Peyer's patch (tissue), 4 donors: Measurements from ENCODE around the gene SGPP2. TPM values are rescaled to one million over a fixed set of nuclear protein-coding genes. Genes with fewer than 3 reads are reported as not detected.

Experiments used
- DNase-seq, 3 donors: peaks; one replicate each; pipeline ENCODE4 v3.0.0-alpha.2; 2017 to 2019
- H3K27ac ChIP-seq, 4 donors: fragments of 200-600 bp; sonication (generic); one replicate each; pipeline ENCODE4 v1.5.1; 2016 to 2019
- H3K27me3 ChIP-seq, 2 donors: fragments of 200-600 bp; sonication (generic); one replicate each; pipeline ENCODE4 v1.5.1; 2019
- H3K36me3 ChIP-seq, 3 donors: fragments of 200-600 bp; sonication (generic); one replicate each; pipeline ENCODE4 v1.5.1; 2016 to 2019
- H3K4me1 ChIP-seq, 4 donors: fragments of 200-600 bp; sonication (generic); one replicate each; pipeline ENCODE4 v1.5.1; 2016 to 2019
- H3K4me3 ChIP-seq, 4 donors: fragments of 200-600 bp; sonication (generic); 1 replicate in 3 of 4; 2 replicates in 1 of 4; pipeline ENCODE4 v1.5.1; 2016 to 2019; ENCODE audit warnings: mild to moderate bottlenecking in 1 of 4
- H3K9me3 ChIP-seq, 4 donors: fragments of 200-600 bp; sonication (generic); one replicate each; pipeline ENCODE4 v1.5.1; 2016 to 2019; ENCODE audit warnings: mild to moderate bottlenecking in 1 of 4
- CTCF ChIP-seq, 6 experiments: fragments of 450-650 bp in 4 of 6; fragments of 200-600 bp in 2 of 6; sonication (generic) in 1 of 6; IDR thresholded peaks; one replicate each; pipeline ENCODE4 v1.5.1; 2017 to 2019; ENCODE audit warnings: antibody characterized with exemption in 6 of 6, mild to moderate bottlenecking in 3 of 6, moderate library complexity in 1 of 6
- POLR2A ChIP-seq, 2 donors: fragments of 450-650 bp; IDR thresholded peaks; one replicate each; pipeline ENCODE4 v1.5.1; 2017; ENCODE audit warnings: antibody characterized with exemption in 2 of 2, mild to moderate bottlenecking in 2 of 2, moderate library complexity in 2 of 2
- total RNA-seq, 4 donors: library from RNA; depleted of rRNA; stranded (reverse); fragments of >200 nt; gene quantifications; one replicate each; pipeline ENCODE4 v1.1.0, GENCODE V29; 2016

The SGPP2 gene
- total RNA-seq = 10 to 100 TPM; 10.7 to 50.3 (median 46.9) TPM

- Histone ChIP-seq H3K27ac (peak within 1 kb of the TSS; percentile 72 to 94 (median 82)), H3K27me3 (no peaks in the 10 kb centered on the region), H3K4me3 (peak within 1 kb of the TSS; percentile 53 to 90 (median 79)), H3K9me3 (no peaks in the 10 kb centered on the region), H3K36me3 (no peaks in the 10 kb centered on the region), H3K4me1 (peaks cover 0 to 6% (median 0%) of the 10 kb centered on the region in 4 donors)
- peak; percentile 42 to 64 for TF ChIP-seq POLR2A (IDR thresholded peaks at IDR 0.05)
- no peak for TF ChIP-seq CTCF (IDR thresholded peaks at IDR 0.05)
- DNase-seq = peak in 2 of 3 donors; percentile 80 to 83
Observed at GRCh38 chr2:222424276-222424728, at the start of gene SGPP2. Gene SGPP2, plus strand, starts transcription at chr2:222424543. Its CDS starts 60 bp downstream, at chr2:222424603.

GRCh38 chr2:222375798-222376197, 48.5 kb upstream of the SGPP2 start:
- Histone ChIP-seq H3K4me3 (no peak overlapping the region), H3K27me3 (no peaks in the 10 kb centered on the region), H3K4me1 (no peaks in the 10 kb centered on the region), H3K9me3 (no peaks in the 10 kb centered on the region), H3K27ac (no peak overlapping the region), H3K36me3 (no peaks in the 10 kb centered on the region)
- no peak for DNase-seq
- TF ChIP-seq POLR2A (IDR thresholded peaks at IDR 0.05) (no peak), CTCF (IDR thresholded peaks at IDR 0.05) (no peak)

DNA sequence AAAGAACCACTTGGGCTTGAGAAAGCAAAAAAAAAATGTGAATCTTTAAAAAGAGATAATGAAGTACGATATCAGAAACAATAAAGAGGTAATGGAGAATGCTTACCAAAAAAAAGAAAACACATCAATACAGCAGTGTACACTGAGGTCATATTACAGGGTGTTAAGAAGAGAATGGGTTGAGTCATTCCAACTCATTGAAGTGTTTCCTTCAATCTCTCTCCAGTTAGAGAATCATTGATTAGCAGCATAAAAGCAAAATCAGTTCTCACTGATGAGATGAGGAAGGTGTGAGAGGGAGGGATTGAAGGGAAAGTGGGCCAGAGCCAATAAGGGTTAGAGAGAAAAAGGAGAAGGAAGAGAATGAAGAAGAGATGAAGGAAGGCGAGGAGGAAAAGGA, 43.9 kb upstream of the SGPP2 start:
- TF ChIP-seq CTCF (IDR thresholded peaks at IDR 0.05) (no peak), POLR2A (IDR thresholded peaks at IDR 0.05) (no peak)
- no peaks in the 10 kb centered on the region for H3K9me3 ChIP-seq
- no peak overlapping the region for H3K4me3 ChIP-seq
- H3K36me3 ChIP-seq = no peaks in the 10 kb centered on the region
- H3K27me3 ChIP-seq = no peaks in the 10 kb centered on the region
- no peak overlapping the region for H3K27ac ChIP-seq
- DNase-seq = no peak
- no peaks in the 10 kb centered on the region for H3K4me1 ChIP-seq

DNA sequence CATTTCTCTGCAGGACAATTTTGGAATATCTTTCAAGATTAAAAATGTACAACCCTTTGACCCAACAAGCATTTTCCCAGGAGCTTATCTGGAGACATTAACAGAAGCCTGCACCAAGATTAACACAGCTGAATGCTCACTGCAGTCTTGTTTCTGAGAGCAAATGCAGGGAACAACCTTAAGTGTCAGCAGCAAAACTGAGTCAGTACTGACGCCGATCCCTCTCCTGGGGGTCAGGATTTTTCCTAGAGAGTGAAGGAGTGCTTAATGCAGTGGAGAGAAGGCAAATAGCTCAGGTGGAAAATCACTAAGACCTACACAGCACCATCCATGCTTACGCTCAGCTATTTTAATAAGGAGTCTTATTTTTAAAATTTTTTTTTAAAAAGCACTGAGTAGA, 42.8 kb upstream of the SGPP2 start:
- Histone ChIP-seq H3K27ac (no peak overlapping the region), H3K9me3 (no peaks in the 10 kb centered on the region), H3K4me1 (no peaks in the 10 kb centered on the region), H3K27me3 (no peaks in the 10 kb centered on the region), H3K36me3 (no peaks in the 10 kb centered on the region), H3K4me3 (no peak overlapping the region)
- TF ChIP-seq CTCF (IDR thresholded peaks at IDR 0.05) = no peak
- no peak for TF ChIP-seq POLR2A (IDR thresholded peaks at IDR 0.05)
- DNase-seq = no peak

GRCh38 chr2:222383255-222383654, 41.1 kb upstream of the SGPP2 start:
- no peaks in the 10 kb centered on the region for H3K4me1 ChIP-seq
- no peak for DNase-seq
- H3K9me3 ChIP-seq = no peaks in the 10 kb centered on the region
- H3K4me3 ChIP-seq = no peak overlapping the region
- H3K27me3 ChIP-seq = no peaks in the 10 kb centered on the region
- H3K27ac ChIP-seq = no peak overlapping the region
- TF ChIP-seq POLR2A (IDR thresholded peaks at IDR 0.05) (no peak), CTCF (IDR thresholded peaks at IDR 0.05) (no peak)
- no peaks in the 10 kb centered on the region for H3K36me3 ChIP-seq

GRCh38 chr2:222391743-222392285, 32.5 kb upstream of the SGPP2 start:
- Histone ChIP-seq H3K36me3 (no peaks in the 10 kb centered on the region), H3K27ac (no peak overlapping the region), H3K27me3 (no peaks in the 10 kb centered on the region), H3K4me1 (no peaks in the 10 kb centered on the region), H3K9me3 (no peaks in the 10 kb centered on the region), H3K4me3 (no peak overlapping the region)
- no peak for TF ChIP-seq POLR2A (IDR thresholded peaks at IDR 0.05)
- no peak for TF ChIP-seq CTCF (IDR thresholded peaks at IDR 0.05)
- DNase-seq = no peak
